ENCODE measurements around the gene GXYLT2. TPM values are rescaled to one million over a fixed set of nuclear protein-coding genes. Genes with fewer than 3 reads are reported as not detected.

Gene GXYLT2, protein sequence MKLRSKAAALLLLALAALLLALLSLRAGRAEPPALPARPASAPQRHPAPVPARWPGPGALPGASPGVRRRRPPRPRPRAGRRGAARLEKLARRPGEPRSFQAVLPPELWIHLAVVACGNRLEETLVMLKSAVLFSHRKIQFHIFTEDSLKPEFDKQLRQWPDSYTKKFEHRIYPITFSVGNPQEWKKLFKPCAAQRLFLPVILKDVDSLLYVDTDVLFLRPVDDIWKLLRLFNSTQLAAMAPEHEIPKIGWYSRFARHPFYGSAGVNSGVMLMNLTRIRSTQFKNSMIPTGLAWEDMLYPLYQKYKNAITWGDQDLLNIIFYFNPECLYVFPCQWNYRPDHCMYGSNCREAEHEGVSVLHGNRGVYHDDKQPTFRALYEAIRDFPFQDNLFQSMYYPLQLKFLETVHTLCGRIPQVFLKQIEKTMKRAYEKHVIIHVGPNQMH
- 10 to 100 TPM in 1 of 2 donors, 1 to 10 TPM in 1; 7.7 to 20.9 TPM for total RNA-seq

DNA sequence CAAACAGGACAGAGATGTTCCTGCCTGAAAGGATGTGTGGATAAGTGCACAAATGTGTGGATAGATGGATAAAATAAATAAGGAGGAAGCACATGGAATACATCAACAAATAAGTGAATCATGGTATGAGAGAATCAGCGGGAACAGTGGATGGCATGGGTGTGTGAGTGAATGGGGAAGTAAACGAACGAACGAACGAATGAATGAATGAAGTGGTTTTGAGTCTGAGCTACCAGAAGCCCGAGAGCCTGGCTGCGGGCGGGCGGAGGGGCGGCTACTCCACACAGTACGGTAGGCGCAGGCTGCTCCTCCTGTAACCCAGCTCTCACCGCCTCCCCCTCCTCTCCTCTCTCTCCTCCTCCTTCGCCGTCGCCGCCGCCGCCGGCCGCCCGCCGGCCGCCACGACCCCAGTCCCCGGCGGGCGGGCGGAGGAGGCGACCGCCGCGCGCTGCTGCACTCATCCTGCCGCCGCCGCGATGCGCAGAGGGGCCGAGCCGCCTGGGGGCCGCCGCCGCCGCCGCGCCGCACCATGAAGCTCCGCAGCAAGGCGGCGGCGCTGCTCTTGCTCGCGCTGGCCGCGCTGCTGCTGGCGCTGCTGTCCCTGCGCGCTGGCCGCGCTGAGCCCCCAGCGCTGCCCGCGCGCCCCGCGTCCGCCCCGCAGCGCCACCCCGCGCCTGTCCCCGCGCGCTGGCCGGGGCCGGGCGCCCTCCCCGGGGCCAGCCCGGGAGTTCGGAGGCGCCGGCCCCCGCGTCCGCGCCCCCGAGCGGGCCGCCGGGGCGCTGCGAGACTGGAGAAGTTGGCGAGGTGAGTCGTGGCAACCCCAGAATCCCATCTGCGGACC lies at the start of gene GXYLT2:
Gene GXYLT2, plus strand, starts transcription at position 342 of the 841 bp plus-strand sequence. Its CDS starts 188 bp downstream, at position 530.
- peak within 1 kb of the TSS; percentile 1 to 2 for H3K27ac ChIP-seq
- H3K36me3 ChIP-seq, result no peaks in the 10 kb centered on the region
- WGBS, result under 1% methylated on average over 36 of the region's 96 CpGs
- TF ChIP-seq, protein P1, sequence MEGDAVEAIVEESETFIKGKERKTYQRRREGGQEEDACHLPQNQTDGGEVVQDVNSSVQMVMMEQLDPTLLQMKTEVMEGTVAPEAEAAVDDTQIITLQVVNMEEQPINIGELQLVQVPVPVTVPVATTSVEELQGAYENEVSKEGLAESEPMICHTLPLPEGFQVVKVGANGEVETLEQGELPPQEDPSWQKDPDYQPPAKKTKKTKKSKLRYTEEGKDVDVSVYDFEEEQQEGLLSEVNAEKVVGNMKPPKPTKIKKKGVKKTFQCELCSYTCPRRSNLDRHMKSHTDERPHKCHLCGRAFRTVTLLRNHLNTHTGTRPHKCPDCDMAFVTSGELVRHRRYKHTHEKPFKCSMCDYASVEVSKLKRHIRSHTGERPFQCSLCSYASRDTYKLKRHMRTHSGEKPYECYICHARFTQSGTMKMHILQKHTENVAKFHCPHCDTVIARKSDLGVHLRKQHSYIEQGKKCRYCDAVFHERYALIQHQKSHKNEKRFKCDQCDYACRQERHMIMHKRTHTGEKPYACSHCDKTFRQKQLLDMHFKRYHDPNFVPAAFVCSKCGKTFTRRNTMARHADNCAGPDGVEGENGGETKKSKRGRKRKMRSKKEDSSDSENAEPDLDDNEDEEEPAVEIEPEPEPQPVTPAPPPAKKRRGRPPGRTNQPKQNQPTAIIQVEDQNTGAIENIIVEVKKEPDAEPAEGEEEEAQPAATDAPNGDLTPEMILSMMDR (IDR thresholded peaks at IDR 0.05), result no peak
- no peak for TF ChIP-seq POLR2AphosphoS5 (IDR thresholded peaks at IDR 0.05)
- TF ChIP-seq POLR2A (IDR thresholded peaks at IDR 0.05), result no peak
- peak; percentile 52 for DNase-seq (ENCODE audit: low spot score)
- H3K9me3 ChIP-seq, result no peaks in the 10 kb centered on the region
- intact Hi-C loops (cut with DNase I), result loop anchor here (5.0 kb wide), 3 partner anchors 41 to 109 kb away; partner anchors contain the start of genes PPP4R2 and SHQ1
- peak within 1 kb of the TSS; percentile 35 for H3K4me3 ChIP-seq
- no peaks in the 10 kb centered on the region for H3K27me3 ChIP-seq (replicated peaks; ENCODE audit: insufficient read depth)
- H3K4me1 ChIP-seq (replicated peaks), result no peaks in the 10 kb centered on the region

DNA sequence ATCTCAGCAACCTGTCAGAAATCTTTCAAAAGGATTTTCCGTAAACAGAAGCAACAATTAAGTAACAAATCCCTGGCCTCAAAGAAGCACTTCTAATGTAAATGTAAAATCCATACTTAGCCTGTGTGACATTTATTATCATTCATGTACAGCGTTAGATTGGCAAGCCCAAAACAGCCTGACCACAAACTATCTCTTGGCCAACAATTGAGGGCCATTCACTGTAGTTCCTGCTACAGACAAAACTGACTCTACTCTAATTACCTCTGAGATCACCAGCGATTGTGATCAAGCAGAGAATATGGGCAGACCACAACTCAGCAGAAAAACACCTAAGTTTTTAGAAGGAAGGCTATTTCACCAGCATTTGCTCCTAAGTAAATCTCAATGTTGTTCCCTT lies 48.8 kb upstream of the GXYLT2 start:
- Histone ChIP-seq H3K9me3 (no peaks in the 10 kb centered on the region), H3K4me3 (no peak overlapping the region), H3K4me1 (replicated peaks) (no peaks in the 10 kb centered on the region), H3K36me3 (no peaks in the 10 kb centered on the region), H3K27ac (no peak overlapping the region), H3K27me3 (replicated peaks; ENCODE audit: insufficient read depth) (no peaks in the 10 kb centered on the region)
- intact Hi-C loops (cut with DNase I), result no loop called here
- no peak for DNase-seq (ENCODE audit: low spot score)
- WGBS, result 84% methylated on average over 3 of the region's 3 CpGs
- TF ChIP-seq POLR2A (IDR thresholded peaks at IDR 0.05) (no peak), POLR2AphosphoS5 (IDR thresholded peaks at IDR 0.05) (no peak)
- TF ChIP-seq, protein P1 (IDR thresholded peaks at IDR 0.05), result no peak

DNA sequence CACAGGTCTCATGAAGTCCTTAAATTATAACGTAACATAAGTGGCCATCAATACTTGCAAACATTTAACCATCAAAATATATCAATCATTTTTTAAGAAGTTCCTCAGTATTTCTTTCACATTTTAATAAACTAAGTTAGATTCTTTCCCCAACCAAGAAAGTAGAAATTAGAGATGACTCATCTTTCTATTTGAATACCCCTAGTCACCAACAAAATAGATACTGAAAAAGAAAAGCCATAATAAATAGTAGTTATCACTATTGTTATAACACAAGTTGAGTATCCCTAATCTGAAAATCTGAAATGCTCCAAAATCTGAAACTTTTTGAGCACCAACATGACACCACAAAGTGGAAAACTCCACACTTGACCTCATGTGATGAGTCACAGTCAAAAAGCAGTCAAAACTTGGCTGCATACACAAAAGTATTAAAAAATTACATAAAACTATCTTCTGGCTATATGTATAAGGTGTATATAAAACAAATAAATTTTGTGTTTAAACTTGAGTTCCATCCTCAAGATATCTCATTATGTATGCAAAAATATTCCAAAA lies 43.3 kb upstream of the GXYLT2 start:
- Histone ChIP-seq H3K9me3 (no peaks in the 10 kb centered on the region), H3K36me3 (no peaks in the 10 kb centered on the region), H3K27ac (no peak overlapping the region), H3K4me3 (no peak overlapping the region), H3K4me1 (replicated peaks) (peaks cover 2% of the 10 kb centered on the region), H3K27me3 (replicated peaks; ENCODE audit: insufficient read depth) (no peaks in the 10 kb centered on the region)
- no peak for DNase-seq (ENCODE audit: low spot score)
- WGBS, result 96% methylated on average over 1 of the region's 1 CpG
- intact Hi-C loops (cut with DNase I), result no loop called here
- TF ChIP-seq POLR2A (IDR thresholded peaks at IDR 0.05), result no peak
- TF ChIP-seq, protein P1 (IDR thresholded peaks at IDR 0.05), result no peak
- no peak for TF ChIP-seq POLR2AphosphoS5 (IDR thresholded peaks at IDR 0.05)

DNA sequence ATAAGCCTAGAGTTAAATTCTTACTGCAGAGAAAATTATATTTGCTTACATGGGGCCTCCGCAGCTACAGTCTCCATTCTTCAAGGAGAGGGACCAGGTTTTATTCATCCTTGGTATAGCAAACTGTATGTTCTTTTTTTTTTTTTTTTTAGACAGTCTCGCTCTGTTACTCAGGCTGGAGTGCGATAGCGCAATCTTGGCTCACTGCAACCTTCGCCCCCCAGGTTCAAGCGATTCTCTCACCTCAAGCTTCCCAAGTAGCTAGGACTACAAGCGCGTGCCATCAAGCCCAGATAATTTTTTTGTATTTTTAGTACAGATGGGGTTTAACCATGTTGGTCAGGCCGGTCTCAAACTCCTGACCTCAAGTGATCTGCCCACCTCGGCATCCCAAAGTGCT lies 41.7 kb upstream of the GXYLT2 start:
- Histone ChIP-seq H3K27me3 (replicated peaks; ENCODE audit: insufficient read depth) (no peaks in the 10 kb centered on the region), H3K4me3 (no peak overlapping the region), H3K4me1 (replicated peaks) (peaks cover 2% of the 10 kb centered on the region), H3K36me3 (no peaks in the 10 kb centered on the region), H3K9me3 (no peaks in the 10 kb centered on the region), H3K27ac (no peak overlapping the region)
- intact Hi-C loops (cut with DNase I), result loop anchor here (5.0 kb wide), 3 partner anchors 41 to 151 kb away; partner anchors contain the start of genes GXYLT2 and PPP4R2
- WGBS, result 94% methylated on average over 10 of the region's 10 CpGs
- no peak for DNase-seq (ENCODE audit: low spot score)
- TF ChIP-seq, protein P1 (IDR thresholded peaks at IDR 0.05), result no peak
- no peak for TF ChIP-seq POLR2AphosphoS5 (IDR thresholded peaks at IDR 0.05)
- no peak for TF ChIP-seq POLR2A (IDR thresholded peaks at IDR 0.05)

All from prostate gland (tissue), 2 donors.